GM18909 (cell line): Measurements from ENCODE around the gene IGSF21.

Source experiments
- ATAC-seq: cut with Tn5 transposase; IDR thresholded peaks from one replicate; pipeline ENCODE4 v1.9.1; 2021; ENCODE audit warnings: mild to moderate bottlenecking; ENCODE audit not compliant: unreplicated experiment, poor library complexity

IGSF21 gene

DNA sequence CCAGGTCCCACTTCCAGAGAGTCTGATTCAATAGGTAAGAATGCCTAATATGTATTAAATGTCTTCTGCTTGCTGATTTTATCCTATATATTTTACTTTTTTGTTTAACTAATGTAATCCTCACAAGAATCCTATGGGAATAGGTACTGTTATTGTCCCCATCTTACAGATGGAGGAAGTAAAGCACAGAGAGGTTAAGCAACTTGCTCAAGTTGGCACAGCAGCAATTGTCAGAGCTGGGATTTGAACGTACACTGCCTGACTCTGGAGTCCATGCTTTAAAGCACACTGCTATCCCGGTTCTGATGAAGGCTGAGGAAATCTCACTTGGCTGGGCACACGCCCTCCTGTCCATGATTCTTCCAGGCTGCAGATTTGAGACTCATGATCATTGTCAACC lies 62.8 kb downstream of the IGSF21 start:
- ATAC-seq = no peak

DNA sequence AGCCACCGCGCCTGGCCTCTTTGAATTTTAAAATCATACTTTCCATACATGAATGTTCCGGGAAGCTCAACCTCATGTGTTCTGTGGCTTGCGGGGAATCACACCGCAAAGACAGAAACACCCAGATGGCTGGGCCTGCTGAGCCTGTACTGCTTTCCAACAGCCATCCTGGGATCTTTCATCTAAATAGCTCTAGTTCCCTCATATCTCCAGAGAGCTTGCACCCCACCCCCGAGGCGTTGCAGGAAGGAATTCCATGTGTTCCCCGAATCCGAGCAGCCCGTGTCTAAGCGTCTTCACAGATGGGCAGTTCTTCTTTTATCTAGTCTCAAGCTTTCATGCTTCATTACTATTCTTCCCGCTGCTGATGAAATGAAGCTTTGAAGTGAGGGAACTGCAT lies 66.4 kb downstream of the IGSF21 start:
- ATAC-seq = no peak

DNA sequence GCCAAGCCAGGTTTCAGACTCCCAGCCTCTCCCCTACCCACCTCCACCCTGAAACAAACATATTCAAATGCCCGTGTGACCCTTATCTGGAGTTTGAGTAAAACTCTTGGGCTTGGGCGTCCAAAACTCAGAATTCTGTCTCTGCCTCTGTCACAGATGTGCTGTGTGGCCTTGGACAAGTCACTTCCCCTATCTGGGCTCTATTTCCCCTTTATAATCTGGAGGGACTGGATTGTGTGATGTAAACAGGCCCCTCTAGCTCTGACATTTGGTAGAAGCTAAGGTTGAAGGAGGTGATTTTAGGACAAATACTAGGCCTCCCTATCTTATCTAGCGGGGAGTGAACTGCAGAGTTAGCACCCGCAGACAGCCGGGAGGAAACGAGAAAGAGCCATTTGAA lies 67.5 kb downstream of the IGSF21 start:
- ATAC-seq = no peak

DNA sequence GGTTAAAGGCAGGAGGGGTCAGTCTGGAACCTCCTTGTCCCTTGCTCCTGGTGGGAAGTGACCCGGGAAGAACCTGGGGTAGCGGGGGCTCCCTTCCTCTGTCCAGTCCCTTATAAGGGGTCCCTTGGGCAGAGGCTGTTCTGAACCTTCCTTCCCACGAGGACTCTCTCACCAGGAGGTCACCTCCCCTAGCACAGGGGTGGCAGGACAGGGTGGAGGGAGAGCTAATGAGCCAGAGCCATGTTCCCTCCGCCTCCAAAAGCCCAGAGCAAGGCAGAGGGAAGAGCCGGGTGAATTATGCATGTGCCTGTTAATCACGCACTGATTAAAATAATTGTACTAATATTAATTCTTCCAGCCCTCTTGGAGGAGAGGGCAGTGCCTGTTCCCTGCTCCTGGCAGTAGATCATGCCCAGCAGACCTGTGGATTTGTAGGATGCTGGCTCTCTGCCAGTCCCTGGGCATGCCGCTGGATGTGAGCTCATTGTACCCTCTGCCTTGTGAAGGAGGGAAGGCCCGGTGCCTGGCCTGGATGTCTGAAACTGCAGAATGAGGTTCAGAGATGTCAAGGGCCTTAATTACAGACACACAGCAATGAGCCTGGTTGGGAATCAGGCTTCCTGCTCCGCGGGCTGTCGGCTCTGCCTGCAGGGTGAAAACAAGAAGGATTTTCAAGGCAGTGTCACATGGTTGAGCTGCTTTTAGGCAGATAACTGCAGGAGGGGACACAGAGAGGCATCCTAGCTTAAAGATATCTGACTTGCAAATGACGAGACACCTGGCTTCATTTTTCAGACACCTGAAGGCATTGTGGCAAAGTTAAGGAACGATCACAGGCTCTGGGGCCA lies 68.2 kb downstream of the IGSF21 start:
- ATAC-seq = no peak

DNA sequence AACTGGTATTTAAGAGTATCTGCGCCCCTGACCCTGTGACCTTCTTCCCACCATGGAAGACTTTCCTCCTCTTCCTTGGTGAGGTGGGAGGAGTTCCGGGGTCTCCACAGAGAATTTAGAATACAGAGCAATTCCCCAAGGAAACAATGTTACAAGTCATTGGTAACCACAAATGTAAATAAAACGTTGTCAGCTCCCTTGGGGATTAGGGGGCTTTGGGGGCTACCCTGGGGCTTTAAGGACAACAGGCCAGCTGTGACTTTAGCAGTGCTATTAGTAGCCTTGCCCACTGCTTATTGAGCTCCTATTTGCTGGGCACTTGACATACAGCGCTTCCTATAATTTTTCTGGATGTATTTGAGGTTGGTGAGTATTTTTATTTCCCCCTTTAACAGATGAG lies 69.0 kb downstream of the IGSF21 start:
- no peak for ATAC-seq

DNA sequence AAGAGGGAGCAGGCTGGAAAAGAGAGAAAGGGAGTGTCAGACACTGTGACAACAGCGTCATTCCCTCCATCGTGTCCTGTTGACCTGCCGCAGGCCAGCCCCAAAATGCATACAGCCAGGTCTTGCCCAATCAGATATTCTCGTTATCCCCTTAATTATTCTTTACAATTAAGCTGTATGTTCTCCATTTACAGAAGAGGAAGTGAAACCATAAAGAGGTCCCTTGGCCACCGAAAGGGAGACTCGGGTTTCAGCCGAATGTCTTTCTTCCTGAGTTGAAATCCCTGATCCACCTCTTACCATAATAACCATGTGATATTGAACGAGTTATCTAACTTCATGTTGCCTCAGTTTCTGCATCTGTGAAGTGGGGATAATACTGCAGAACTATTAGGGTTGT lies 70.5 kb downstream of the IGSF21 start:
- no peak for ATAC-seq

DNA sequence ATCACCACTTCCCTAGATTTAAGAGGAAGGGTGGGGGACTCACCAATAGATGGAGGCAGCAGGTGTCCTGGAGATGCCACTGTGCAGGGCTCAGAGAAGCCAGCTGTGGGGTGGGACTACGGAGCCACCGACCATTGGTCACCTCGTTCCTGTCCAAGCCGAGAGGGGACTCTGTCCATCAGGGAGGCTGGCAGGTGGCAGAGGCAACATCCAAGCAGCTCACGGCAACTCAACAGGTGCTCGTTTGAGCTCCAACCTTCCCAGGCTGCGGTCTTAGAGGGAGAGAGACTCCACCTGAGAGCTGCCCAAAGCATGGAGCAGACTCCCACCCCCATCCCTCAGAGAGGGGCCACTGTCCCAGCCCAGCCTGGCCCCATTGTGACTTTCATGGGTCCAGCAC lies 71.4 kb downstream of the IGSF21 start:
- no peak for ATAC-seq

DNA sequence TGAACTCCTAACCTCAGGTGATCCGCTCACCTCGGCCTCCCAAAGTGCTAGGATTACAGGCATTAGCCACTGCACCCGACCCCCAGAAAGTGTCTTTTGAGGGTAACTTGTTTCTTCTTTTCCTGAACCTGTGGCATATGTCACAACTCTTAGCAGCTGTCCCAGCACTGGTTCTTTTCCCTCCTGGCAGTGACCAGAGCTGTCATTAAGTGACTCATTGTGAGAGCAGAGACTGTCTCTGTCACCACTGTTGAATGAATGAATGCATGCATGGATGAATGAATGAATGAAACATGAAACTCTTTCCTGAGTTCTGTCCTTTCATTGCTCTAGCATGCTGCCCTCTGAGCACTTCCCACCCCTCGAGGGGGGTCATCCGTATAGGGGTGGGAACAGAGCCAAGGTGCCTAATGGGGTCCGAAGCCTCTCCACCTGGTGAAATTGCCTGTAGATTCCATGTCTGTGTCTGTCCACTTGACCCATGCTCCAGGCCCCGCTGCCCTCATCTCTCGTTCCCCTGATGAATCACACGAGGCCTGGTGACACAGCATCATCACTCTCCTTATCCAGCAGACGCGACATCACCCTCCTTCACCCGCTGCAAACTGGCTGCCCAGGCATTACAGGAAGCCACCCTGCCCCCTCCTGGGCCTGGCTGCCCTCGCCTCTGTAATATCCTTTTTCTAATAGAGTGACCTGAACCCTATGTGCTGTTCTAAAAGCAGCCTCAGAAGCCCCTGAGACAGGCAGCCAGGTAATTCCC lies 75.0 kb downstream of the IGSF21 start:
- no peak for ATAC-seq

DNA sequence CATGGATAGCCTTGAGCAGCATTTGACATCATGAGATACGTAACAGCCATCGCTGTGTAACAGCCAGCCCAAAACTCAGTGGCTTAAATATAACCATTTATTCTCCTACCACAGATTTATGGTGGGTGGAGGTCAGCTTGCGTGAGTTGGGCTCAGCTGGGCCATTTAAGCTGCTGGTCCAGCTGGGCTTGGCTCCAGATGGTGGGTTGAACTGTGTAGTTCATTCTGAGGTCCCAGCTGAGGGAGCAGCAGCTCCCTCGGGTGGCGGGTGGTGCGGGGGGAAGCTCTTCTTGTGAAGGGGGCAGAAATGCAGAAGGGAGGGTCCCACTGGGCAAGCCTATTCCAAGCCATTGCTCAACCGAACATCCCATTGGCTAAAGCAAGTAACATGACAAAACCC lies 75.9 kb downstream of the IGSF21 start:
- ATAC-seq = no peak

DNA sequence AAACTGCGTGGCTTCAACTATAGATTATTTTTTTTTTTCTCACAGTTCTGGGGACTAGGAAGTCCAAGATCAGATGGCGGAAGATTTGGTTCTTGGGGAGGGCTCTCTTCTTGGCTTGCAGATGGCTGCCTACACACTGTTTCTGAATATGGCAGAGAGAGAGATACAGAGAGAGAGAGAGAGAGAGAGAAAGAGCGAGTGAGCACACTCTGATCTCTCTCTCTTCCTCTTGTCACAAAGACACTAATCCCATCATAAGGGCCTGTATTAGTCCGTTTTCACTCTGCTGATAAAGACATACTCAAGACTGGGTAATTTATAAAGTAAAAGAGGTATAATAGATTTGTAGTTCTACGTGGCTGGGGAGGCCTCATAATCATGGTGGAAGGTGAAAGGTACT lies 79.5 kb downstream of the IGSF21 start:
- ATAC-seq = no peak

DNA sequence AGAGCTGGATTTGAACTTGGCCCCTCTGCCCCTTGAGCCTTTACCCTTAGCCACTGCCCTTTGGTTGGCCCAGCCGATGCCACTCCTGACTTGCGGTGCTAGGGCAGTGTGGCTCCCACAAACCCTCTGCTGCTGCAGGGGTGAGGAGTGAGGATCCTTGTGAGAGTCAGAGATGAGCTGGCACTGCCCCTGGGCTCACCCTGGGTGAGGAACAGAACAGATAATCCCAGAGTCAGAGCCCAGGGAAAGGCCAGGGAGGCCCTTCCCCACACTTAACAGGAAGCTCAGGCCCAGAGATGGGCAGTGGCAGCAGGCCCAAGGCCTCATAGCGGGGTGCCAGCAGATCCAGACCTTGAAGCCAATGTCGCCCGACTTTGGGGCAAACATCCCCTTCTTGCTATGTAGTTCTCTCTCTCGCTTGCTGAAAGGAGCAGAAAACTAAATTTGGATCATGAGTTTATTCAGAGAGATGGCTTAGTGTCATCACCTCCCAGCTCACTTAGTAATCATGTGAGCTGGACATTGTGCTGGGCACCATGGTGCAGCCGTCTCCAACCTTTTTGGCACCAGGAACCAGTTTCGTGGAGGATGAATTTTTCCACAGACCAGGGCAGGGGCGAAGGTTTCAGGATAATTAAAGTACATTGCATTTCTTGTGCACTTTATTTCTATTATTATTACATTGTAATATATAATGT lies 81.4 kb downstream of the IGSF21 start:
- no peak for ATAC-seq

DNA sequence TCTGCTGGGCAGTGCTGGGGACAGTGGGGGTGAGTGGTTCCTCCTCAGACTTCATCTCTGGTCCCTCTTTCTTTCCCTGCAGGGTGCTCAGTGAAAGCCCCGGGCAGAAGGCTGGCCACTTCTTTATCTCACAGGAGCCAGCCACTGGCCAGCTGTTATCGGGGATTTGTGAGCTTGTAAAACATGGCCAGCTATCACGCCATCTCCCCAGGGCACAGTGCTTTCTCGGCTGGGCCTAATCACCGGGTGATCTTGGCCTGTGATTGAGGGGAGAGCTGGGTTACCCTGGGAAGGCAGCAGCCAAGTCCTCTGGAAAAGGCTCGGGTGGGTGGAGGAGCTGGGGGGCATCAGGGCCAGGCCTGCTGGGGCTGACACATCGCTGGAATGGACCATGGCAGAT lies 83.0 kb downstream of the IGSF21 start:
- no peak for ATAC-seq

DNA sequence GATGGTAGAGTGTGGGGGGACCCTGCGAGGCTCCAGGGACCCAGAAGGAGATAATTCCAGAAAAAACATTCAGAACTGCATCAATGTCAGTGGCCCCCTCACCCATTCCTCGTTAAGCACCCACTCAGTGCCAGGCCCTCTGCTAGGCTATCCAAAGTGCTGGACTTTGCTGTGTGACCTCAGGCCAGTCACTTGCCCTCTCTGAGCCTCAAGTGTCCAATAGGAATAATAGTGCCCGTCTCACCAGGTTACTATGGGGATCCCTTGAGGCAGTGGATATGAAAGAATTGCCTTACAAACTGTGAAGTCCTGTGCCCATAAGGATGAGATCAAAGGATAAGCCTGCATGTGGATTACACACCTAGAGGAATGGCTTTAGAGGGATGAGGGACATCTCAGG lies 83.4 kb downstream of the IGSF21 start:
- no peak for ATAC-seq

DNA sequence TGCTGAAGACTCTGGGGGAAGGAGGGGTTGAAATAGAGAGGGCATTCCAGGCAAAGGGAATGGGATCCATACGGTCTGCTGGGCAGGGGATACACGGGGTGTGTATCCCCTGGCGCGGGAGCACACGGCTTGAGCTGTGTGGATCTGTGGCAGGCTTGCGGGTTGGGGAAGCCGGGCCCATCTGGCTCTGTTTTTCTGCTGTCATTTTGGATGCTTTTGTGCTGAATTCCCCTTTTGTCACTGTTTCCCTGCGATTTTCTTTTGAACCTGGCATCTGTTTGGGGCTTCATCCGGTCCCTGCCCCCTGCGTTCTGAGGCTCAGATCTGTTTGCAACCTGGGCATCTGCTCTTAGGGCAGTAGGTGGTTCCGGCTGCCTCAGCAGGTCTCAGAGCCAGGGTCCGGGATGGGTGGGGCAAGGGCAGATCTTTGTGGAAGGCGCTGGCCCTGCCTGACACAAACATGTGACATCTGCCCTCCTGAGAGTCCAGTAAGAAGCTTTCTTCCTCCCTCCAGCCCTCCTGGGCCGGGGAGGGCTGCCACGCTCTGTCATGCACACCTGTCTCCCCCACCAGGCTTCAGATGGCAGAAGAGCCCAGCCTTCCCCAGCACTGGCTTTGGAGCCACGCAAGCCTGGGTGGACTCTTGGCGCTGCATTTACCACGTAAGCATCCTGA lies 84.0 kb downstream of the IGSF21 start:
- no peak for ATAC-seq

DNA sequence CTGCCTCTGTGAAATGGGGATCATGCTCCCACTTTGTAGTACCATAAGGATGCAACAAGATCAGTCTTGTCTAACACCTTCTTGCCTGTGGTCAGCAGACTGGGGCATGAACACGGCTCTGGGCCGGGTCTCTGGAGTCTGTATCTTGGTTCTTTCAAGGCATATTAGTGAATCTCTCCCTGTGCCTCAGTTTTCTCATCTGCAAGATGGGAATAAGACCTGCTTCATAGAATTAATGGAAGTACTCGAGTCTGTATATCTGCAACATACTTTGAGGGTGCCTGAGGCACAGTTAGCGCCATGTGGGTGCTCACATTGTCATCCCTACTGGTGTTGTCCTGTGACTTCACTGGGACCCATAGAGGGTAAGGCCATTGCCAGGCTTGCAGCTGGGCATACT lies 84.6 kb downstream of the IGSF21 start:
- ATAC-seq = no peak

DNA sequence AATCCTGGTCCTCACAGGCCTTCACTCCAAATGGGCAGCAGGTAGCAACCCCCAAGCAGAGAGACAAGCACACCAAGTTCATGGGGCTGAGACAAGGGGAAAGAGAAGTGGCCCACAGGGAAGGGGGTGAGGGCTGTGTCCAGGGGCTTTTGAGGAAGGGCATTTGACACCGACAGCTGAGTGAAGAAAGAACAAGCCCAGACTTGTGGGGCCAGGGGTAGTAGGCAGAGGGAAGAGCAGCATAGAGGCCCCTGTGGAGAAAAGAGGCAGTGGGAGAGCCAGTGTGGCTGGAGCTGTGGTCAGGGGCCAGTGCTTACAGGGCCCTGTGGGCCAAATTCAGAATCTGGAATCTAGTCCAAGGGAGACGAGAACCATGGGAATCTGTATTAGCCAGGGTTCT lies 85.4 kb downstream of the IGSF21 start:
- ATAC-seq = no peak

DNA sequence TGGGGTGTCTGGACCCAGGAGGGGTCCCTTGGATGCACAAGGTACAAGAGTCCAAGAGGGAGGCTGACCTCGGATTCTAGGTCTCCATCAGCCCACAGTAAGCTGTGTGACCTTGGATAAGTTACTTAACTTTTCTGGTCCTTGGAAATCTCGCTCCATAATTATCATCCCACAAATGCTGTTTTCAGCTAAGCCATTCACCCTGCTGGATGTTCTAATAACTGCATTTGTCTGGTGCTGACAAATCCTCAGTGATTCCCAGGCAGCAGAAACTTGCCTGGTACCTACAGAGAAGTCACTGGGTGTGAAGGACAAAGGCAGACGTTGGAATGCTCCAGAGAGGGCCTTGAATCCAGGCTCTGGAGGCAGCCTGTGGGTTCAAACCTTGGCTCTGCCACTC lies 89.7 kb downstream of the IGSF21 start:
- ATAC-seq = no peak

DNA sequence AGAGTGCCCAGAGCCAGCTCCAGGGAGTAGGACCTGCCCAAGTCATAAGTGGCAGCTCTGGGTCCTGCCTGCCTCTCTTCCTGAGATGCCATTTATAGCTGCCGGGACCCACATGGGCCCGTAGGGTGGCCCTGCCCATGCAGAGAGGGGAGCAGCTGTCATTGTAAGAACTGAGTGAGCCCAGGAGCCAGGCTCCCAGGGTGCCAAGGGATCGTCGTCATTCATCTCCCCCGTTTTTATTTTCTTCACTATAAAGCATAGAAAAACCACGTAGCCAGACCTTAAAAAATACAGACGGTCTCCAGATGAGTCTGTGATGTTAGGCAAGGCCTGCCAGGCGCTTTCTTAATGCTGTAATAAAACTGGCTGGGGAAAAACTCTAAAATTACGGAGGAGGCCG lies 90.7 kb downstream of the IGSF21 start:
- no peak for ATAC-seq

DNA sequence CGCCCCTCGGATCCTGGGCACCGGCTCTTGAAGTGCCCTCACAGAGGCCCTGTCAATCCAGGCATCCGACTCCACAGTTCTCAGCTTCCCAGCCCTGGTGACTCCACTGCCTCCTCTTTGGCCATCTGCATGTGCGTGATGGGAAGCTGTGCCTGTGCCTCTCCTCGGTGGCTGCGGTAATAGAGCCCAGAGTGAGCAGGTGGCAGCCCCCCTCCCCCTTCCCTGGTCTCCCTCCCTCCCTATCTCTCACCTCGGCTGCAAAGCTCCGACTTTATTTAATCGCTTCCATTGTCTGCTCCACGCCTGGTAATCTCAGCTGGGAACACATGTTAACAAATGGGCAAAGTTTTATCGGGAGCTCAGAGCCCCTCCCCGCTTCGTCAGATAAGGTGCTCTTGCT lies 91.9 kb downstream of the IGSF21 start:
- ATAC-seq = no peak

DNA sequence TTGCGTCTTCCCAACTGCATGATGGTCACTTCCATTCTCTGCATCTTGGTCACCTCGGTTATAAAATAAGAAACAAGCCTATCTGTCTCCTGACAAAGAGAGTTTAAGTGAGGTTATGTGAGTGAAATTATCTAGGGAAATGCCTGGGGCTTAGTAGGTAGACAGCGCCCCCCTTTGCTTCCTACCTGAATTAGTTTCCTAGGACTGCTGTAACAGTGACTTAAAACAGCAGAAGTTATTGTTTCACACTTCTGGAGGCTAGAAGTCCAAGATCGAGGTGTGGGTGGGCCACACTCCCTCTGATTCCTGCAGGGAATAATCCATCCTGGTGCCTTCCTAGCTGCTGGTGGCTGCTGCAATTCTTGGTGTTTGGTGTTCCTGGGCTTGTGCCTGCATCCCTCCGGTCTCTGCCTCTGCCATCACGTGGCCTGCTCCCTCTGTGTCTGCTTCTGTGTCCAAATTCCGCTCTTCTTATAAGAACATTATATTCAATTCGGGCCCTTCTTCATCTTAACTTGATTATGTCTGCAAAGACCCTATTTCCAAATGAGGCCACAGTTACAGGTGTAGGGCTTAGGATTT lies 92.6 kb downstream of the IGSF21 start:
- no peak for ATAC-seq
